HEK293 (cell line): ENCODE data around the gene TNS1.

Source experiments
- CTCF ChIA-PET: fragments of 350-600 bp; formaldehyde crosslinking; extraction: SDS; loops from one replicate; lab custom pipeline; 2021; ENCODE audit warnings: antibody characterized with exemption; lab: Yijun Ruan, JAX
- POLR2A ChIA-PET: fragments of 300-600 bp; formaldehyde crosslinking; extraction: SDS; loops from one replicate; lab custom pipeline; 2020; ENCODE audit warnings: antibody characterized with exemption, inconsistent platforms; lab: Yijun Ruan, JAX
- H3K27ac ChIP-seq: fragments of 200-500 bp; sonication (Bioruptor generic); 2 replicates; pipeline ENCODE4 v1.5.1; 2014; ENCODE audit warnings: low read depth, low read length, control low read depth, inconsistent platforms; ENCODE audit errors: extremely low read depth
- H3K36me3 ChIP-seq, 2 experiments: fragments of 200-500 bp in 1 of 2; sonication (Bioruptor generic) in 1 of 2; 1 replicate in 1 of 2; 2 replicates in 1 of 2; pipeline ENCODE4 v1.5.1; 2014 to 2017; ENCODE audit warnings: inconsistent platforms in 2 of 2, low read length in 2 of 2; ENCODE audit not compliant: control insufficient read depth in 2 of 2, insufficient read depth in 1 of 2
- H3K4me1 ChIP-seq: fragments of 200-500 bp; sonication (Bioruptor generic); 2 replicates; pipeline ENCODE4 v1.5.1; 2014; ENCODE audit warnings: mild to moderate bottlenecking, low read length, inconsistent platforms; ENCODE audit not compliant: control insufficient read depth, insufficient read depth
- H3K4me3 ChIP-seq: 2 replicates; pipeline ENCODE4 v1.5.1; 2011; ENCODE audit warnings: low read depth, mild to moderate bottlenecking, control low read depth, low read length, moderate library complexity
- H3K9me3 ChIP-seq: fragments of 200-500 bp; sonication (Bioruptor generic); 2 replicates; pipeline ENCODE4 v1.5.1; 2014; ENCODE audit warnings: low read depth, low read length, inconsistent platforms; ENCODE audit not compliant: control insufficient read depth, insufficient read depth
- KLF9 ChIP-seq: fragments of 450-650 bp; formaldehyde crosslinking; IDR thresholded peaks from 2 replicates; pipeline ENCODE4 v1.5.1; 2016; ENCODE audit warnings: missing biosample characterization, missing genetic modification characterization, low read depth
- RBAK ChIP-seq: fragments of 450-650 bp; formaldehyde crosslinking; IDR thresholded peaks from 2 replicates; pipeline ENCODE4 v1.5.1; 2016; ENCODE audit warnings: missing biosample characterization, missing genetic modification characterization
- SALL2 ChIP-seq: fragments of 450-650 bp; formaldehyde crosslinking; IDR thresholded peaks from 2 replicates; pipeline ENCODE4 v1.5.0; 2017; ENCODE audit warnings: missing biosample characterization, mild to moderate bottlenecking, missing genetic modification characterization, borderline replicate concordance
- TRIM28 ChIP-seq: IDR thresholded peaks from 2 replicates; pipeline ENCODE4 v1.6.1; 2011; ENCODE audit warnings: low read length, control low read depth, borderline replicate concordance
- ZNF121 ChIP-seq: fragments of 450-650 bp; formaldehyde crosslinking; IDR thresholded peaks from 2 replicates; pipeline ENCODE4 v1.5.1; 2016; ENCODE audit warnings: missing biosample characterization, missing genetic modification characterization
- ZNF202 ChIP-seq: fragments of 450-650 bp; formaldehyde crosslinking; IDR thresholded peaks from 2 replicates; pipeline ENCODE4 v1.5.1; 2016; ENCODE audit warnings: missing biosample characterization, missing genetic modification characterization, borderline replicate concordance
- ZNF211 ChIP-seq: fragments of 450-650 bp; formaldehyde crosslinking; IDR thresholded peaks from 2 replicates; pipeline ENCODE4 v1.5.1; 2016; ENCODE audit warnings: low read depth, missing biosample characterization, missing genetic modification characterization
- ZNF350 ChIP-seq: fragments of 450-650 bp; formaldehyde crosslinking; IDR thresholded peaks from 2 replicates; pipeline ENCODE4 v1.5.0; 2017; ENCODE audit warnings: missing biosample characterization, mild to moderate bottlenecking, missing genetic modification characterization
- ZNF391 ChIP-seq: fragments of 450-650 bp; formaldehyde crosslinking; IDR thresholded peaks from 2 replicates; pipeline ENCODE4 v1.5.1; 2016; ENCODE audit warnings: low read depth, missing biosample characterization, missing genetic modification characterization, borderline replicate concordance
- ZNF529 ChIP-seq: fragments of 450-650 bp; formaldehyde crosslinking; IDR thresholded peaks from 2 replicates; pipeline ENCODE4 v1.5.1; 2017; ENCODE audit warnings: missing genetic modification characterization, missing biosample characterization; ENCODE audit not compliant: insufficient replicate concordance
- ZNF548 ChIP-seq: fragments of 450-650 bp; formaldehyde crosslinking; IDR thresholded peaks from 2 replicates; pipeline ENCODE4 v1.5.1; 2016; ENCODE audit warnings: missing biosample characterization, missing genetic modification characterization
- ZNF558 ChIP-seq: fragments of 450-650 bp; formaldehyde crosslinking; IDR thresholded peaks from 2 replicates; pipeline ENCODE4 v1.5.1; 2016; ENCODE audit warnings: missing biosample characterization, missing genetic modification characterization
- ZNF596 ChIP-seq: fragments of 450-650 bp; IDR thresholded peaks from 2 replicates; pipeline ENCODE4 v1.5.0; 2018; ENCODE audit warnings: missing biosample characterization, mild to moderate bottlenecking, missing genetic modification characterization, moderate library complexity
- ZNF610 ChIP-seq: fragments of 450-650 bp; formaldehyde crosslinking; IDR thresholded peaks from 2 replicates; pipeline ENCODE4 v1.5.1; 2016; ENCODE audit warnings: missing biosample characterization, missing genetic modification characterization, borderline replicate concordance
- ZNF626 ChIP-seq: fragments of 450-650 bp; sonication (Bioruptor Pico); formaldehyde crosslinking; IDR thresholded peaks from 2 replicates; pipeline ENCODE4 v1.5.1; 2018; ENCODE audit warnings: missing biosample characterization, missing genetic modification characterization, inconsistent platforms
- TF ChIP-seq, protein P1 (sequence below): fragments of 450-650 bp; formaldehyde crosslinking; IDR thresholded peaks from 2 replicates; pipeline ENCODE4 v1.5.0; 2017; ENCODE audit warnings: missing biosample characterization, missing genetic modification characterization, borderline replicate concordance
- TF ChIP-seq, protein P2 (sequence below): fragments of 450-650 bp; formaldehyde crosslinking; IDR thresholded peaks from 2 replicates; pipeline ENCODE4 v1.5.1; 2017; ENCODE audit warnings: missing biosample characterization, mild to moderate bottlenecking, missing genetic modification characterization, moderate library complexity
- TF ChIP-seq, protein P3 (sequence below): fragments of 450-650 bp; formaldehyde crosslinking; IDR thresholded peaks from 2 replicates; pipeline ENCODE4 v1.5.1; 2016; ENCODE audit warnings: missing biosample characterization, missing genetic modification characterization
- TF ChIP-seq, protein P4 (sequence below): fragments of 450-650 bp; IDR thresholded peaks from 2 replicates; pipeline ENCODE4 v1.5.1; 2018; ENCODE audit warnings: missing biosample characterization, mild to moderate bottlenecking, missing genetic modification characterization
- TF ChIP-seq, protein P5 (sequence below): fragments of 450-650 bp; formaldehyde crosslinking; IDR thresholded peaks from 2 replicates; pipeline ENCODE4 v1.5.1; 2016; ENCODE audit warnings: missing biosample characterization, missing genetic modification characterization
- TF ChIP-seq, protein P6 (sequence below): fragments of 450-650 bp; formaldehyde crosslinking; IDR thresholded peaks from 2 replicates; pipeline ENCODE4 v1.5.1; 2016; ENCODE audit warnings: missing biosample characterization, missing genetic modification characterization

Gene TNS1

DNA sequence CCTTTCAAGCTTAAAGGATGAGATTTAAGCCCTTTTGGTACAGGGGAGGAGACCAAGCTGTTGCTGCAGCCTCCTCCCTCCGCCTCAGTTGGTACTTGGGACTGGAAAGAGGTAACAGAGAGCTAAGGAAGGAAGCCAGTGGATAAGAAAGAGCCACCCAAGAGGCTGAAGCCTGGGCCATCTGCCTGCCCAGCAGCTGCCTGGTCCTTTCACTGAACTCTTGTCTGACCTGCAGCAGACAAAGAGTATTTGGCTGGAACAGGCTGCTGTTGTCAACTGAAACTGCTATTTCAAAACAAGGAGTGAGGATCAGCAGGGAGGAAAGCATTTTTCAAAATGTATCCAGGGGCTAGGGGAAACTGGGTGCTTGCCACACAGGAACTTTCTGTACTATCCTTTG is 30.3 kb downstream of the TNS1 start (continued):
- TF ChIP-seq, protein P1, sequence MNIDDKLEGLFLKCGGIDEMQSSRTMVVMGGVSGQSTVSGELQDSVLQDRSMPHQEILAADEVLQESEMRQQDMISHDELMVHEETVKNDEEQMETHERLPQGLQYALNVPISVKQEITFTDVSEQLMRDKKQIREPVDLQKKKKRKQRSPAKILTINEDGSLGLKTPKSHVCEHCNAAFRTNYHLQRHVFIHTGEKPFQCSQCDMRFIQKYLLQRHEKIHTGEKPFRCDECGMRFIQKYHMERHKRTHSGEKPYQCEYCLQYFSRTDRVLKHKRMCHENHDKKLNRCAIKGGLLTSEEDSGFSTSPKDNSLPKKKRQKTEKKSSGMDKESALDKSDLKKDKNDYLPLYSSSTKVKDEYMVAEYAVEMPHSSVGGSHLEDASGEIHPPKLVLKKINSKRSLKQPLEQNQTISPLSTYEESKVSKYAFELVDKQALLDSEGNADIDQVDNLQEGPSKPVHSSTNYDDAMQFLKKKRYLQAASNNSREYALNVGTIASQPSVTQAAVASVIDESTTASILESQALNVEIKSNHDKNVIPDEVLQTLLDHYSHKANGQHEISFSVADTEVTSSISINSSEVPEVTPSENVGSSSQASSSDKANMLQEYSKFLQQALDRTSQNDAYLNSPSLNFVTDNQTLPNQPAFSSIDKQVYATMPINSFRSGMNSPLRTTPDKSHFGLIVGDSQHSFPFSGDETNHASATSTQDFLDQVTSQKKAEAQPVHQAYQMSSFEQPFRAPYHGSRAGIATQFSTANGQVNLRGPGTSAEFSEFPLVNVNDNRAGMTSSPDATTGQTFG (tag by site-specific recombination), result no peak
- TF ChIP-seq ZNF548 (tag by site-specific recombination) (no peak), ZNF211 (no peak), ZNF529 (tag by site-specific recombination) (no peak), ZNF391 (no peak)
- TF ChIP-seq, protein P2, sequence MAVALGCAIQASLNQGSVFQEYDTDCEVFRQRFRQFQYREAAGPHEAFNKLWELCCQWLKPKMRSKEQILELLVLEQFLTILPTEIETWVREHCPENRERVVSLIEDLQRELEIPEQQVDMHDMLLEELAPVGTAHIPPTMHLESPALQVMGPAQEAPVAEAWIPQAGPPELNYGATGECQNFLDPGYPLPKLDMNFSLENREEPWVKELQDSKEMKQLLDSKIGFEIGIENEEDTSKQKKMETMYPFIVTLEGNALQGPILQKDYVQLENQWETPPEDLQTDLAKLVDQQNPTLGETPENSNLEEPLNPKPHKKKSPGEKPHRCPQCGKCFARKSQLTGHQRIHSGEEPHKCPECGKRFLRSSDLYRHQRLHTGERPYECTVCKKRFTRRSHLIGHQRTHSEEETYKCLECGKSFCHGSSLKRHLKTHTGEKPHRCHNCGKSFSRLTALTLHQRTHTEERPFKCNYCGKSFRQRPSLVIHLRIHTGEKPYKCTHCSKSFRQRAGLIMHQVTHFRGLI (tag by site-specific recombination), result no peak
- TF ChIP-seq, protein P3, sequence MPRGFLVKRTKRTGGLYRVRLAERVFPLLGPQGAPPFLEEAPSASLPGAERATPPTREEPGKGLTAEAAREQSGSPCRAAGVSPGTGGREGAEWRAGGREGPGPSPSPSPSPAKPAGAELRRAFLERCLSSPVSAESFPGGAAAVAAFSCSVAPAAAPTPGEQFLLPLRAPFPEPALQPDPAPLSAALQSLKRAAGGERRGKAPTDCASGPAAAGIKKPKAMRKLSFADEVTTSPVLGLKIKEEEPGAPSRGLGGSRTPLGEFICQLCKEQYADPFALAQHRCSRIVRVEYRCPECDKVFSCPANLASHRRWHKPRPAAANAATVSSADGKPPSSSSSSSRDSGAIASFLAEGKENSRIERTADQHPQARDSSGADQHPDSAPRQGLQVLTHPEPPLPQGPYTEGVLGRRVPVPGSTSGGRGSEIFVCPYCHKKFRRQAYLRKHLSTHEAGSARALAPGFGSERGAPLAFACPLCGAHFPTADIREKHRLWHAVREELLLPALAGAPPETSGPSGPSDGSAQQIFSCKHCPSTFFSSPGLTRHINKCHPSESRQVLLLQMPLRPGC (tag by site-specific recombination), result no peak
- TF ChIP-seq, protein P4, sequence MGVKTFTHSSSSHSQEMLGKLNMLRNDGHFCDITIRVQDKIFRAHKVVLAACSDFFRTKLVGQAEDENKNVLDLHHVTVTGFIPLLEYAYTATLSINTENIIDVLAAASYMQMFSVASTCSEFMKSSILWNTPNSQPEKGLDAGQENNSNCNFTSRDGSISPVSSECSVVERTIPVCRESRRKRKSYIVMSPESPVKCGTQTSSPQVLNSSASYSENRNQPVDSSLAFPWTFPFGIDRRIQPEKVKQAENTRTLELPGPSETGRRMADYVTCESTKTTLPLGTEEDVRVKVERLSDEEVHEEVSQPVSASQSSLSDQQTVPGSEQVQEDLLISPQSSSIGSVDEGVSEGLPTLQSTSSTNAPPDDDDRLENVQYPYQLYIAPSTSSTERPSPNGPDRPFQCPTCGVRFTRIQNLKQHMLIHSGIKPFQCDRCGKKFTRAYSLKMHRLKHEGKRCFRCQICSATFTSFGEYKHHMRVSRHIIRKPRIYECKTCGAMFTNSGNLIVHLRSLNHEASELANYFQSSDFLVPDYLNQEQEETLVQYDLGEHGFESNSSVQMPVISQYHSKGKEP, result no peak
- TF ChIP-seq, protein P5, sequence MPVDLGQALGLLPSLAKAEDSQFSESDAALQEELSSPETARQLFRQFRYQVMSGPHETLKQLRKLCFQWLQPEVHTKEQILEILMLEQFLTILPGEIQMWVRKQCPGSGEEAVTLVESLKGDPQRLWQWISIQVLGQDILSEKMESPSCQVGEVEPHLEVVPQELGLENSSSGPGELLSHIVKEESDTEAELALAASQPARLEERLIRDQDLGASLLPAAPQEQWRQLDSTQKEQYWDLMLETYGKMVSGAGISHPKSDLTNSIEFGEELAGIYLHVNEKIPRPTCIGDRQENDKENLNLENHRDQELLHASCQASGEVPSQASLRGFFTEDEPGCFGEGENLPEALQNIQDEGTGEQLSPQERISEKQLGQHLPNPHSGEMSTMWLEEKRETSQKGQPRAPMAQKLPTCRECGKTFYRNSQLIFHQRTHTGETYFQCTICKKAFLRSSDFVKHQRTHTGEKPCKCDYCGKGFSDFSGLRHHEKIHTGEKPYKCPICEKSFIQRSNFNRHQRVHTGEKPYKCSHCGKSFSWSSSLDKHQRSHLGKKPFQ (tag by site-specific recombination), result no peak

DNA sequence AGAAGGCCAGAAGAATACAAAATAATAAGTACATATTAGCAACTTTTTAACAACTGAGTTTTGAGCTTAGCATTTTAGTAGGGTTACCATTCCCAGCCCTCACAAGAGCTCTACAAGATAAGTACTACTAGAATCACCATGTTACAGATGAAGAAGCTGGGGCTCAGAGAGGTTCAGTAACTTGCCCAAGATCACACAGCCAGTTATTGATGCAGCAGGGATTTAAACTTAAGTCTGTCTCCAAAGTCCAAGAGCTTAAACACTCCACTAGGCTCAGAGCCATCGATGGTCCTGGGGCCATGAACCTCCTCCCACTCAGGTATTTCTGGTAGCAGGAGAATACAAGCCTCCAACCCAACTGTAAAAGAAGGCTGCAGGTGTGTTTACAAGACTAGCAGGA is 30.8 kb downstream of the TNS1 start:
- ChIA-PET CTCF (interaction anchor here (1.1 to 1.2 kb wide), 2 partner anchors 15 to 21 kb away, joined by 4 read pairs; no protein-coding TSS in a partner anchor), POLR2A (no interaction called here)
- no peaks in the 10 kb centered on the region for H3K4me1 ChIP-seq

DNA sequence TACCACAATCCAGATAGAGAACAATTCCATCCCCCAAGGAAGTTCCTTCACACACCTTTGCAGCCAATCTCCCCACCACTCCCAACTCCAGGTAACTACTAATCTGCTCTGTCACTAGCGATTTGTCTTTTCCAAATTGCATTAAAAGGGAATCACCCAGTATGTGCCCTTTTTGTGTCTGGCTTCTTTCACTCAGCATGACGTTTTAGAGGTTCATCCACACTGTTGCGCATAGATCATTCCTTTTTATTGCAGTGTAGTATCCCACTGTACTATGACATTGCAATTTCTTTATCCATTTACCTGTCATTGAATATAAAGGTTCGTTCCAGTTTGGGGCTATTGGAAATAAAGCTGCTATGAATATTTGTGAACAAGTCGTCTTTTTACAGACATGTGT is 31.6 kb downstream of the TNS1 start:
- Histone ChIP-seq H3K27ac (no peak overlapping the region), H3K4me1 (no peaks in the 10 kb centered on the region), H3K9me3 (no peaks in the 10 kb centered on the region), H3K36me3 (no peaks in the 10 kb centered on the region), H3K4me3 (no peak overlapping the region)
- TF ChIP-seq ZNF558 (tag by site-specific recombination) (no peak), SALL2 (tag by site-specific recombination) (no peak), ZNF121 (tag by site-specific recombination) (no peak), ZNF626 (tag by site-specific recombination) (no peak), ZNF202 (no peak), ZNF596 (tag by site-specific recombination) (no peak), TRIM28 (no peak)
- TF ChIP-seq, protein P6, sequence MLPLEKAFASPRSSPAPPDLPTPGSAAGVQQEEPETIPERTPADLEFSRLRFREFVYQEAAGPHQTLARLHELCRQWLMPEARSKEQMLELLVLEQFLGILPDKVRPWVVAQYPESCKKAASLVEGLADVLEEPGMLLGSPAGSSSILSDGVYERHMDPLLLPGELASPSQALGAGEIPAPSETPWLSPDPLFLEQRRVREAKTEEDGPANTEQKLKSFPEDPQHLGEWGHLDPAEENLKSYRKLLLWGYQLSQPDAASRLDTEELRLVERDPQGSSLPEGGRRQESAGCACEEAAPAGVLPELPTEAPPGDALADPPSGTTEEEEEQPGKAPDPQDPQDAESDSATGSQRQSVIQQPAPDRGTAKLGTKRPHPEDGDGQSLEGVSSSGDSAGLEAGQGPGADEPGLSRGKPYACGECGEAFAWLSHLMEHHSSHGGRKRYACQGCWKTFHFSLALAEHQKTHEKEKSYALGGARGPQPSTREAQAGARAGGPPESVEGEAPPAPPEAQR (tag by site-specific recombination), result no peak
- ChIA-PET POLR2A (no interaction called here), CTCF (interaction anchor here (1.2 to 1.9 kb wide), 4 partner anchors 16 to 185 kb away, joined by 3 to 12 read pairs (median 6); no protein-coding TSS in a partner anchor)

More for the DNA sequence above, 30.8 kb downstream of the TNS1 start:
- H3K4me3 ChIP-seq, result no peak overlapping the region
- TF ChIP-seq RBAK (no peak), ZNF350 (no peak), ZNF610 (tag by site-specific recombination) (no peak), KLF9 (tag by site-specific recombination) (no peak)
- no peaks in the 10 kb centered on the region for H3K36me3 ChIP-seq
- no peak overlapping the region for H3K27ac ChIP-seq
- no peaks in the 10 kb centered on the region for H3K9me3 ChIP-seq
